Measurements from ENCODE around the gene TBC1D24.

DNA sequence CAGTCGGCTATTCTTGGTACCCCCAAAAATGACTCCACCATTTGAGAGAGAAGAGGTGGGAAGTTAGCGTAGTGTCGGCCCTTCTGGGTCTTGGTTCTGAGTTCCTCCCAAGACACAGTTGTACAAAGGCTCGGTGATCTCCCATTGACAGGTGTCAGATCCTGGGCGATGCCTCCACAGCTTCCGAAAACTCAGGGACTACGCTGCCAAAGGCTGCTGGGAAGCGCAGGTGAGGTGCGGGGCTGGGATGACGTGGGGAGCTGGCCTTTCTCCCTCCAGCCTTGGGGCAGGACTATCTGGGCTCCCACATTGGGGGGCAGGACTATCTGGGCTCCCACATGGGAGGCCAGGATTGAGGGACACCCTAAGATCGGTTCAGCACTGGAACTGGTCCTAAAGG, 35.3 kb upstream of the TBC1D24 start:
- TF ChIP-seq, protein P1, sequence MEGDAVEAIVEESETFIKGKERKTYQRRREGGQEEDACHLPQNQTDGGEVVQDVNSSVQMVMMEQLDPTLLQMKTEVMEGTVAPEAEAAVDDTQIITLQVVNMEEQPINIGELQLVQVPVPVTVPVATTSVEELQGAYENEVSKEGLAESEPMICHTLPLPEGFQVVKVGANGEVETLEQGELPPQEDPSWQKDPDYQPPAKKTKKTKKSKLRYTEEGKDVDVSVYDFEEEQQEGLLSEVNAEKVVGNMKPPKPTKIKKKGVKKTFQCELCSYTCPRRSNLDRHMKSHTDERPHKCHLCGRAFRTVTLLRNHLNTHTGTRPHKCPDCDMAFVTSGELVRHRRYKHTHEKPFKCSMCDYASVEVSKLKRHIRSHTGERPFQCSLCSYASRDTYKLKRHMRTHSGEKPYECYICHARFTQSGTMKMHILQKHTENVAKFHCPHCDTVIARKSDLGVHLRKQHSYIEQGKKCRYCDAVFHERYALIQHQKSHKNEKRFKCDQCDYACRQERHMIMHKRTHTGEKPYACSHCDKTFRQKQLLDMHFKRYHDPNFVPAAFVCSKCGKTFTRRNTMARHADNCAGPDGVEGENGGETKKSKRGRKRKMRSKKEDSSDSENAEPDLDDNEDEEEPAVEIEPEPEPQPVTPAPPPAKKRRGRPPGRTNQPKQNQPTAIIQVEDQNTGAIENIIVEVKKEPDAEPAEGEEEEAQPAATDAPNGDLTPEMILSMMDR (IDR thresholded peaks at IDR 0.05): no peak
- no peak for TF ChIP-seq POLR2A (IDR thresholded peaks at IDR 0.05)

Data from heart left ventricle (tissue), 13 donors.